Suprapubic skin (tissue), 4 donors: ENCODE data around the gene CDK13. TPM values are rescaled to one million over a fixed set of nuclear protein-coding genes. Genes with fewer than 3 reads are reported as not detected.

ENCODE experiments used
- DNase-seq, 2 donors: peaks; one replicate each; pipeline ENCODE4 v3.0.0-alpha.2; 2019; ENCODE audit warnings: low spot score in 2 of 2
- H3K27ac ChIP-seq: fragments of 200-600 bp; sonication (generic); one replicate; pipeline ENCODE4 v1.5.1; 2019
- H3K27me3 ChIP-seq: fragments of 200-600 bp; sonication (generic); one replicate; pipeline ENCODE4 v1.5.1; 2019
- H3K36me3 ChIP-seq: fragments of 200-600 bp; sonication (generic); one replicate; pipeline ENCODE4 v1.5.1; 2019
- H3K4me1 ChIP-seq: fragments of 200-600 bp; sonication (generic); one replicate; pipeline ENCODE4 v1.5.1; 2019
- H3K4me3 ChIP-seq: fragments of 200-600 bp; sonication (generic); one replicate; pipeline ENCODE4 v1.5.1; 2019; ENCODE audit warnings: mild to moderate bottlenecking
- H3K9me3 ChIP-seq: fragments of 200-600 bp; sonication (generic); one replicate; pipeline ENCODE4 v1.5.1; 2019
- EP300 ChIP-seq: sonication (generic); formaldehyde crosslinking; IDR thresholded peaks from one replicate; pipeline ENCODE4 v1.6.1; 2017; ENCODE audit warnings: antibody characterized with exemption
- POLR2A ChIP-seq, 2 donors: fragments of 450-650 bp; IDR thresholded peaks; one replicate each; pipeline ENCODE4 v1.6.1; 2017; ENCODE audit warnings: antibody characterized with exemption in 2 of 2, mild to moderate bottlenecking in 2 of 2, moderate library complexity in 2 of 2
- POLR2AphosphoS5 ChIP-seq, 3 donors: sonication (generic); formaldehyde crosslinking; IDR thresholded peaks; one replicate each; pipeline ENCODE4 v1.6.1; 2017; ENCODE audit warnings: antibody characterized with exemption in 3 of 3
- WGBS: methylation state at CpG from one replicate; pipeline ENCODE4 v1.1.5; 2018; 5-methylcytosine and 5-hydroxymethylcytosine counted together
- total RNA-seq, 4 donors: library from RNA; depleted of rRNA; stranded (reverse); fragments of >200 nt; gene quantifications; one replicate each; pipeline ENCODE4 v1.1.0, GENCODE V29; 2016
- TF ChIP-seq, protein P1 (sequence below), 2 donors: fragments of 200-600 bp in 1 of 2; fragments of 450-650 bp in 1 of 2; sonication (generic) in 1 of 2; IDR thresholded peaks; one replicate each; pipeline ENCODE4 v1.5.1; 2016 to 2019; ENCODE audit warnings: antibody characterized with exemption in 2 of 2, mild to moderate bottlenecking in 1 of 2, moderate library complexity in 1 of 2

Gene CDK13
- total RNA-seq, 4 donors from 2014 or later, result 47.1 to 123 (median 75.5) TPM

DNA sequence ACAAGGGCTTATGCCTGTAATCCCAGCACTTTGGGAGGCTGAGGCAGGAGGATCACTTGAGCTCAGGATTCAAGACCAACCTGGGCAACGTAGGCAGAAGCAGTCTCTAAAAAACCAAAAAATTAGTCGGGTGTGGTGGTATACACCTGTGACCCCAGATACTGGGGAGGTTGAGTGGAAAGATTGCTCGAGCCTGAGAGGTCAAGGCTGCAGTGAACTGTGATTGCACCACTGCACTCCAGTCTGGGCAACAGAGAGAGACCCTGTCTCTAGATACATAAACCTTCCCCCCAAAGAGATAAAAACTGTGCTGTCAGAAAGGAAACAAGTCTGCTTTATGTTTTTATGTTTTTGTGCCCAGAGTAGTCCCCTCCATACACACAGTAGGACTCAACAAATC, 27.5 kb upstream of the CDK13 start:
- Histone ChIP-seq H3K9me3 (no peaks in the 10 kb centered on the region), H3K27ac (no peak overlapping the region), H3K27me3 (no peaks in the 10 kb centered on the region), H3K4me1 (peaks cover 3% of the 10 kb centered on the region), H3K36me3 (no peaks in the 10 kb centered on the region), H3K4me3 (no peak overlapping the region)
- 84% methylated on average over 3 of the region's 3 CpGs for WGBS
- TF ChIP-seq EP300 (no peak), POLR2A (IDR thresholded peaks at IDR 0.05) (no peak), POLR2AphosphoS5 (IDR thresholded peaks at IDR 0.05) (no peak)
- TF ChIP-seq, protein P1, sequence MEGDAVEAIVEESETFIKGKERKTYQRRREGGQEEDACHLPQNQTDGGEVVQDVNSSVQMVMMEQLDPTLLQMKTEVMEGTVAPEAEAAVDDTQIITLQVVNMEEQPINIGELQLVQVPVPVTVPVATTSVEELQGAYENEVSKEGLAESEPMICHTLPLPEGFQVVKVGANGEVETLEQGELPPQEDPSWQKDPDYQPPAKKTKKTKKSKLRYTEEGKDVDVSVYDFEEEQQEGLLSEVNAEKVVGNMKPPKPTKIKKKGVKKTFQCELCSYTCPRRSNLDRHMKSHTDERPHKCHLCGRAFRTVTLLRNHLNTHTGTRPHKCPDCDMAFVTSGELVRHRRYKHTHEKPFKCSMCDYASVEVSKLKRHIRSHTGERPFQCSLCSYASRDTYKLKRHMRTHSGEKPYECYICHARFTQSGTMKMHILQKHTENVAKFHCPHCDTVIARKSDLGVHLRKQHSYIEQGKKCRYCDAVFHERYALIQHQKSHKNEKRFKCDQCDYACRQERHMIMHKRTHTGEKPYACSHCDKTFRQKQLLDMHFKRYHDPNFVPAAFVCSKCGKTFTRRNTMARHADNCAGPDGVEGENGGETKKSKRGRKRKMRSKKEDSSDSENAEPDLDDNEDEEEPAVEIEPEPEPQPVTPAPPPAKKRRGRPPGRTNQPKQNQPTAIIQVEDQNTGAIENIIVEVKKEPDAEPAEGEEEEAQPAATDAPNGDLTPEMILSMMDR (IDR thresholded peaks at IDR 0.05), result no peak
- no peak for DNase-seq

DNA sequence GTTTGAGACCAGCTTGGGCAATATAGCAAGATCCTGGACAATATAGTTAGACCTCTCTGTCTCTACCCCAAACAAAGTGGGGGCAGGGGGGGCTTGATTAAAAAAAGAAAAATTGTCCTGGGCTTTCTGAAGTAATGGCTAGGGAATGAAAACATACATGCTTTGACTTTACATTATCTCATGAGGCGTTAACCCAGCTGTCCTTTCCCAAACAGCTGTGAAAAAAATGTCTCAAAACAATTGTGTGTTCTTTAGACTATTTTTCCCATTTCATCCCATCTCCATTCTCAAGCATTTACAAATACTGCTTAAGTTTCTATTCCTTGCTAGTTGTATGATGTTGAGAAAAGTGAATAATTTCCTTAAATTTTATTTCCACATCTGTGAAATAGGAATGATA, 27.0 kb upstream of the CDK13 start:
- no peak overlapping the region for H3K4me3 ChIP-seq
- TF ChIP-seq POLR2AphosphoS5 (IDR thresholded peaks at IDR 0.05), result no peak
- TF ChIP-seq, protein P1 (IDR thresholded peaks at IDR 0.05), result no peak
- no peak for TF ChIP-seq POLR2A (IDR thresholded peaks at IDR 0.05)
- no peak for TF ChIP-seq EP300
- DNase-seq, result no peak

DNA sequence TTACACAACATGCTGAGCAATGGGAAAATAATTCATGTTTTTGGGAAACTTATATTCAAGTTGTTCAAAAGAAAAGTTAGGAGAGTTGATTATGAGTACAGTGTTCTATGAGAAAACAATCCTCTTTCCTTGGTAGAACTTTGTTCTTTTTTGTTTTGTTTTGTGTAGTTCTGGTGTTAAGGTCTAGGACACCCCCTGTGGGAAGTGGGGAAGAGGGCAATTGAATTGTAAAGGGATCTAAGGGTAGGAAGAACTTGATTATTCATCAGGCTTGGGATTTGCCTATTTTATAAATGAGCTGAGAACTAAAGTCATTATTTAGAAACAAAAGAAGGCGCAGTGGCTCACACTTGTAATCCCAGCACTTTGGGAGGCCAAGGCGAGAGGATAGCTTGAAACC, 25.9 kb upstream of the CDK13 start:
- no peaks in the 10 kb centered on the region for H3K36me3 ChIP-seq
- H3K27ac ChIP-seq, result no peak overlapping the region
- H3K9me3 ChIP-seq, result no peaks in the 10 kb centered on the region
- H3K4me1 ChIP-seq, result peaks cover 3% of the 10 kb centered on the region
- no peak overlapping the region for H3K4me3 ChIP-seq
- WGBS, result 93% methylated on average over 2 of the region's 2 CpGs
- no peaks in the 10 kb centered on the region for H3K27me3 ChIP-seq
- TF ChIP-seq POLR2AphosphoS5 (IDR thresholded peaks at IDR 0.05), result no peak
- no peak for TF ChIP-seq EP300
- TF ChIP-seq, protein P1 (IDR thresholded peaks at IDR 0.05), result no peak
- no peak for DNase-seq

More for the DNA sequence above, 27.0 kb upstream of the CDK13 start:
- Histone ChIP-seq H3K27me3 (no peaks in the 10 kb centered on the region), H3K9me3 (no peaks in the 10 kb centered on the region), H3K4me1 (peaks cover 3% of the 10 kb centered on the region), H3K36me3 (no peaks in the 10 kb centered on the region), H3K27ac (no peak overlapping the region)
- 86% methylated on average over 1 of the region's 1 CpG for WGBS

DNA sequence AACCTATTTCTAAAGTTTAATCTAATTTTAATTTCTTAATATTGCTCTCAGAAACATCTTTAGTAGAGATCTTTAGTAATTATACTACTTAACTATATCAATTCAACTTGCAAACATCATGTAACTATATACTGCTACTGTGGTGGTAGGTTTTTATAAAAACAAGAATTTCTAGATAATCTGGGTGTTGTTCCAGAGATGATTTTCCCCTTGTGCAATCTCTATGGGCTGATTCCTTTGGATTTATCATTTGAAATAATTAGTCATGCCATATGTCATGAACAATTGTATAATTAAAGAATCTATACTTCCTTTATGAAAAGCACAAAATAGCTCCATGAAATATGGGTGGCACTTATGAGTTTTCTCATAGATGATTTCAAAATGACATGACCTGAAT, 23.9 kb upstream of the CDK13 start:
- no peak for DNase-seq
- Histone ChIP-seq H3K36me3 (no peaks in the 10 kb centered on the region), H3K9me3 (no peaks in the 10 kb centered on the region), H3K27me3 (no peaks in the 10 kb centered on the region), H3K4me3 (no peak overlapping the region), H3K27ac (no peak overlapping the region), H3K4me1 (peaks cover 3% of the 10 kb centered on the region)
- no peak for TF ChIP-seq EP300

DNA sequence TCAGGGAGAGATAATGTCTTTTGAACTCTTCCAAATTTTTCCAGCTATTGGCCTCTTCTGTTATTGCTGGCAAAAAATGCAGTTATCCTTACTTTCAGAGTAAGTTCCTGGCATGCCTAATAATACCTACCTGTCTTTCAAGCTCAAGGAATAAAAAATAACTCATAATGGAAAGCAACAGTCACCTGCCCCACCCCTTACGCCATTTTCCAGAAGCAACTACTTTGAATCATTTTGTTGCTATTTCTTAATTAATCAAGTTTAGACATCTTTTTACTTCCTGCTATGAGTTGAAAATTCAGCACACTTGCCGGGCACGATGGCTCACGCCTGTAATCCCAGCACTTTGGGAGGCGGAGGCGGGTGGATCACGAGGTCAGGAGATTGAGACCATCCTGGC, 23.0 kb upstream of the CDK13 start:
- Histone ChIP-seq H3K27ac (no peak overlapping the region), H3K4me3 (no peak overlapping the region), H3K9me3 (no peaks in the 10 kb centered on the region), H3K36me3 (no peaks in the 10 kb centered on the region), H3K4me1 (no peaks in the 10 kb centered on the region), H3K27me3 (no peaks in the 10 kb centered on the region)
- DNase-seq, result no peak
- TF ChIP-seq, protein P1 (IDR thresholded peaks at IDR 0.05), result no peak
- TF ChIP-seq EP300, result no peak
- TF ChIP-seq POLR2A (IDR thresholded peaks at IDR 0.05), result no peak
- TF ChIP-seq POLR2AphosphoS5 (IDR thresholded peaks at IDR 0.05), result no peak
- 67% methylated on average over 7 of the region's 7 CpGs for WGBS

DNA sequence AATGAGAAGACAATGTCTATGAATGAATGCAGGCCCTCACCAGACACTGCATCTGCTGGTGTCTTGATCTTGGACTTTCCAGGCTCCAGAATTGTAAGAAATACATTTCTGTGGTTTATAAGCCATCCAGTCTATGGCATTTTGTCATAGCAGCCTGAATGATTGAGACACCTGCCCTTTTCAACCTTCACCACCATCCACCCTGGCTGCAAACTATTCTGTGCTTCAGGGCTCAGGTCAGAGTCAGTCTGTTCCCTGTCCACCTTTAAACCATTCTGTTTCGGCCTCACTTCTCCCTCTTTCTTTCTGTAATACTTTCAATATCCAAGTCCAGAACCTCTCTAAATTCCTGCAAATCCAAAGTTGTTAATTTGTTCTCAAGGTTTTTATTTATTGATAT, 15.9 kb upstream of the CDK13 start:
- H3K4me3 ChIP-seq, result no peak overlapping the region
- DNase-seq, result no peak
- no peaks in the 10 kb centered on the region for H3K9me3 ChIP-seq
- H3K27me3 ChIP-seq, result no peaks in the 10 kb centered on the region
- no peaks in the 10 kb centered on the region for H3K4me1 ChIP-seq
- no peak for TF ChIP-seq POLR2AphosphoS5 (IDR thresholded peaks at IDR 0.05)
- no peak for TF ChIP-seq EP300
- no peak for TF ChIP-seq POLR2A (IDR thresholded peaks at IDR 0.05)
- TF ChIP-seq, protein P1 (IDR thresholded peaks at IDR 0.05), result no peak
- H3K27ac ChIP-seq, result no peak overlapping the region
- 94% methylated on average over 1 of the region's 1 CpG for WGBS
- H3K36me3 ChIP-seq, result no peaks in the 10 kb centered on the region
